Breast epithelium (tissue), 3 donors: ENCODE results near the gene AGPAT1.

Source experiments
- CTCF ChIP-seq, 3 donors: fragments of 450-650 bp; IDR thresholded peaks; one replicate each; pipeline ENCODE4 v1.5.1; 2016 to 2017; ENCODE audit warnings: antibody characterized with exemption in 3 of 3, mild to moderate bottlenecking in 3 of 3, moderate library complexity in 3 of 3
- POLR2A ChIP-seq: fragments of 450-650 bp; IDR thresholded peaks from one replicate; pipeline ENCODE4 v1.6.1; 2016; ENCODE audit warnings: antibody characterized with exemption, mild to moderate bottlenecking, moderate library complexity

- TF ChIP-seq CTCF (IDR thresholded peaks at IDR 0.05) (no peak), POLR2A (no peak)
Measured at GRCh38 chr6:32126880-32127279, 49.0 kb downstream of the AGPAT1 start.
